ENCODE data around the gene ATAD2B. TPM values are rescaled to one million over a fixed set of nuclear protein-coding genes. Genes with fewer than 3 reads are reported as not detected.
A peak's percentile ranks its signal among the peaks of the same experiment; 100 is the strongest.
"Not testable (repeated sequence)": the region's sequence is repeated elsewhere in the genome, so short reads cannot be mapped to it uniquely, and the experiment has no call there.

ATAD2B gene
- 10 to 100 TPM in 2 of 6 donors, 1 to 10 TPM in 4; 7.4 to 15.6 (median 9.9) TPM for total RNA-seq
- polyA plus RNA-seq: 1 to 10 TPM; 4.1 to 4.4 TPM

DNA sequence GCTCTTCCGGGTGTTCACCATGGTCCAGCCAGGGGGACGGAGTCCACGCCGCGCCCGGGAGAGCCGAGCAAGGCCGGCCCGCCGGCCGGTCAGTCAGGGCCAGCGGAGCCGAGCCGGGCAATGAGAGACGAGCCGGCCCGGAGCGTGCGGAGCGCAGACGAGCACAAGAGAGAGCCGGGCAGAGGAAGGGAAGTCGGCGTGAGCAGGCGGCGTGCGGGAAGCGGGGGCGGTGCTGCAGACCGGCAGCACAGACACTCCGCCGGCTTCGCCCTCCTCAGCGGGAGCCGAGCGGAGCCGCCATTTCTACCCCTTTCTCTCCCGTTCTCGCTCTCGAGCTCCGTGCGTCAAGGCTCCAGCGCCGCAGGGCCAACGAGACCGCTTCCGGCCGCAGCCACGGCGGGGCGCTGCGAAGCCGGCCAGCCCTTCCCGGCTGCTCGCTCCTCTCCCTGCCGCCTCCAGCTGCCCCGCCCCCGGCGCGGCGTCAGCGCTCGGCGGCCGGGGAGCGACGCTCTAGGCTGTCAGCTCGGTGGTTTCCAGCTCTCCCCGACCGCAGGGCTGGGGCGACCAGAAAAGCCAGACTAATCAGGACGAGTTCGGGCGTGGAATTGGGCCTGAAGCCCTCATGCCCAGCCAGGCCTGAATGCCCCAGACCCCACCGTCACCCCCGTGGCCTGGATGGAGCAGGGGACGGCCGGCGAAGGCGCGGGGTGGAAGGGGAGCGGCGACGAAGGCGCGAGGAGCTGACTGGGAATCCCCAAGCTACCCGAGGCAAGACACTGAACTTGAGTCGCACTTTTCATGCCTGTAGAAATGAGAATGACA, at the start of gene ATAD2B:
TSS of gene ATAD2B (minus strand) at position 374 of the 822 bp plus-strand sequence. CDS start at position 21, 353 bp downstream.
- peaks cover 4 to 23% (median 15%) of the 10 kb centered on the region in 3 donors for H3K4me1 ChIP-seq
- H3K27me3 ChIP-seq: no peaks in the 10 kb centered on the region
- peak; percentile 87 to 97 (median 94) for DNase-seq
- peak within 1 kb of the TSS; percentile 97 to 99 (median 98) for H3K27ac ChIP-seq
- 0% methylated on average over 77 to 88 of the region's 88 CpGs for WGBS, 2 donors
- H3K36me3 ChIP-seq: no peaks in the 10 kb centered on the region
- TF ChIP-seq, protein P1, sequence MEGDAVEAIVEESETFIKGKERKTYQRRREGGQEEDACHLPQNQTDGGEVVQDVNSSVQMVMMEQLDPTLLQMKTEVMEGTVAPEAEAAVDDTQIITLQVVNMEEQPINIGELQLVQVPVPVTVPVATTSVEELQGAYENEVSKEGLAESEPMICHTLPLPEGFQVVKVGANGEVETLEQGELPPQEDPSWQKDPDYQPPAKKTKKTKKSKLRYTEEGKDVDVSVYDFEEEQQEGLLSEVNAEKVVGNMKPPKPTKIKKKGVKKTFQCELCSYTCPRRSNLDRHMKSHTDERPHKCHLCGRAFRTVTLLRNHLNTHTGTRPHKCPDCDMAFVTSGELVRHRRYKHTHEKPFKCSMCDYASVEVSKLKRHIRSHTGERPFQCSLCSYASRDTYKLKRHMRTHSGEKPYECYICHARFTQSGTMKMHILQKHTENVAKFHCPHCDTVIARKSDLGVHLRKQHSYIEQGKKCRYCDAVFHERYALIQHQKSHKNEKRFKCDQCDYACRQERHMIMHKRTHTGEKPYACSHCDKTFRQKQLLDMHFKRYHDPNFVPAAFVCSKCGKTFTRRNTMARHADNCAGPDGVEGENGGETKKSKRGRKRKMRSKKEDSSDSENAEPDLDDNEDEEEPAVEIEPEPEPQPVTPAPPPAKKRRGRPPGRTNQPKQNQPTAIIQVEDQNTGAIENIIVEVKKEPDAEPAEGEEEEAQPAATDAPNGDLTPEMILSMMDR (IDR thresholded peaks at IDR 0.05): peak; percentile 88 to 93 (median 91)
- no peaks in the 10 kb centered on the region for H3K9me3 ChIP-seq
- peak; percentile 92 to 96 (median 96) for ATAC-seq
- FAIRE-seq: no peak
- intact Hi-C loops (cut with DNase I): no loop called here
- peak within 1 kb of the TSS; percentile 91 to 98 (median 94) for H3K4me3 ChIP-seq

DNA sequence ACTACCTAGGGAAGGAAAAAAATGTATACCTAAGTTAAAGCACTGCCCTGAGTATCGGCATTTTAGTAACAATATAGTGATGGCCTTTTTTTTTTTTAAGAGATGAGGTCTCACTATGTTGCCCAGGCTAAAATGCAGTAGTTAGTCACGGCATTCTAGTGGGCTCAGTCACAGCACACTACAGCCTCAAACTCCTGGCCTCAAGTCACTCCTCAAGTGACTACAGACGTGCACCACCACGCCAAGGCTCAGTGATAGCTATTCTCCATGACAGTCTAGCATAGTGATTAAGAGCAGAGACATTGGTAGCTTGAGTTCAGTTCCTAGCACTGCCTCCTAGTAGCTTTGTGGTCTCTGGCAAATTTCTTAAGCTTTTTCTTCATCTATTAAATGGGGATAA, 40.9 kb upstream of the ATAD2B start:
- no peak for FAIRE-seq

DNA sequence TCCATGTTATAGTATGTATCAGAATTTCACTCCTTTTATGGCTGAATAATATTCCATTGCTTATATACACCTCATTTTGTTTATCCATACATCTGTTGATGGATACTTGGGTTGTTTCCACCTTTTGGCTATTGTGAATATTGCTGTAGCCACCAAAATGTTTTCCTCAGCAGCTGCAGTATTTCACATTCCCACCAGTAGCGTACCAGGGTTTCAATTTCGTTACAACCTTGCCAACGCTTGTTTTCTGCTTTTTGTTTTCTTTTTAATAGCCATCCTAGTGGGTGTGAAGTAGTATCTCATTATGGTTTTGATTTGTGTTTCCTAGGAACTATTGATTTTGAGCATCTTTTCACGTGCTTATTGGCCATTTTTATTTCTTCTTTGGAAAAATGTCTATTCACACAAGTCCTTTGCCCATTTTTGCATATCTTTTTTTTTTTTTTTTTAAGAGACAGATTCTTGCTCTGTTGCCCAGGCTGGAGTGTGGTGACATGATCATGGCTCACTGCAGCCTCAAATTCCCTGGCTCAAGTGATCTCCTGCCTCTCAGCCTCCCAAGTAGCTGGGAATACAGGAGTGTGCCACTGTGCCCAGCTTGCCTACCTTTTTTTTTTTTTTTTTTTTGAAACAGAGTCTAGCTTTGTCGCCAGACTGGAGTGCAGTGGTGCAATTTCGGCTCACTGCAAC, 27.5 kb upstream of the ATAD2B start:
- no peak for ATAC-seq
- no peaks in the 10 kb centered on the region for H3K4me1 ChIP-seq
- intact Hi-C loops (cut with DNase I): no loop called here
- no peaks in the 10 kb centered on the region for H3K36me3 ChIP-seq
- H3K4me3 ChIP-seq: no peak overlapping the region
- no peak for FAIRE-seq
- TF ChIP-seq, protein P1 (IDR thresholded peaks at IDR 0.05): no peak
- no peaks in the 10 kb centered on the region for H3K27me3 ChIP-seq
- no peak for DNase-seq
- H3K9me3 ChIP-seq: no peaks in the 10 kb centered on the region
- no peak overlapping the region for H3K27ac ChIP-seq
- 90 to 92% methylated on average over 6 of the region's 6 CpGs for WGBS, 2 donors

More for the DNA sequence above, 40.9 kb upstream of the ATAD2B start:
- no peak for DNase-seq
- H3K9me3 ChIP-seq: no peaks in the 10 kb centered on the region
- TF ChIP-seq, protein P1 (IDR thresholded peaks at IDR 0.05): no peak
- ATAC-seq: no peak
- H3K27ac ChIP-seq: no peak overlapping the region
- no peaks in the 10 kb centered on the region for H3K27me3 ChIP-seq
- WGBS, 2 donors: 97 to 99% methylated on average over 4 of the region's 4 CpGs
- no peaks in the 10 kb centered on the region for H3K4me1 ChIP-seq
- no peak overlapping the region for H3K4me3 ChIP-seq
- intact Hi-C loops (cut with DNase I): no loop called here
- peaks cover 0 to 2% (median 0%) of the 10 kb centered on the region in 3 donors for H3K36me3 ChIP-seq

DNA sequence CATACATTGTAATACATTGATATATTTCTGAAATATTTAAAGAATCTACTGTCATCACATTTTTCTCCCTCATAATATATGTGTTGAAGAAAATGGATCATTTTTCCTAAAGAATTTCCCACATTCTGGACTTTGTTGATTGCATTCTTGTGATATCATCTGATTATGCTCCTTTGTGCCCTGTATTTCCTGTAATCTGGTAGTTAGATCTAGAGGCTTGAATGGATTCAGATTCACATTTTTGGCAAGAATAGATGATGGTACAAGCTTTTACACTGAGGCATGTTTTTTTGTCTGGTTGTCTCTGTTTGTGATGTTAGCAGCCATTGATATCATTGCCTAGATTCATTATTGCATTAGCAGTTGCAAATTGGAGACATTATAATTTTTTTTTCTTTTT, 26.7 kb upstream of the ATAD2B start:
- DNase-seq (no peak), FAIRE-seq (no peak), ATAC-seq (no peak)
- TF ChIP-seq, protein P1 (IDR thresholded peaks at IDR 0.05): no peak
- Histone ChIP-seq H3K36me3 (no peaks in the 10 kb centered on the region), H3K4me1 (no peaks in the 10 kb centered on the region), H3K27ac (no peak overlapping the region), H3K27me3 (no peaks in the 10 kb centered on the region), H3K9me3 (no peaks in the 10 kb centered on the region), H3K4me3 (no peak overlapping the region)
- intact Hi-C loops (cut with DNase I): no loop called here

DNA sequence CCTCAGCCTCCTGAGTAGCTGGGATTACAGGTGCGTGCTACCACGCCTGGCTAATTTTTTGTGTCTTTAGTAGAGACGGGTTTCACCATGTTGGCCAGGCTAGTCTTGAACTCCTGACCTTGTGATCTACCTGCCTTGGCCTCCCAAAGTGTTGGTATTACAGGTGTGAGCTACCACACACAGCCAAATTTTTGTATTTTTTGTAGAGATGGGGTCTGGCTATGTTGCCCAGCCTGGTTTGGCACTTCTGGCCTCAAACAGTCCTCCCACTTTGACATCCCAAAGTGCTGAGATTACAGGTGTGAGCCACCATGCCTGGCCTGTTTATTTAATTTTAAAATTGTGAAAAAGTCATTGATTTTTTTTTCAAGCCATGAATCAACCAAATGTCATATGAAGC, 25.6 kb upstream of the ATAD2B start:
- H3K4me3 ChIP-seq; ATAC-seq; H3K27me3 ChIP-seq; H3K4me1 ChIP-seq; H3K9me3 ChIP-seq; intact Hi-C loops (cut with DNase I); DNase-seq; H3K36me3 ChIP-seq; H3K27ac ChIP-seq; FAIRE-seq: not testable (repeated sequence)
- 97 to 98% methylated on average over 3 of the region's 3 CpGs for WGBS, 2 donors
